GM12878 (cell line): ENCODE results near the gene FBXO42. TPM values are rescaled to one million over a fixed set of nuclear protein-coding genes. Genes with fewer than 3 reads are reported as not detected.
A peak's percentile ranks its signal among the peaks of the same experiment; 100 is the strongest.

Experiments used
- BACH1 ChIP-seq: fragments of 450-650 bp; IDR thresholded peaks from 2 replicates; pipeline ENCODE4 v1.6.1; 2017; ENCODE audit warnings: mild to moderate bottlenecking, borderline replicate concordance
- BMI1 ChIP-seq: fragments of 450-650 bp; IDR thresholded peaks from 2 replicates; pipeline ENCODE4 v1.6.1; 2016; ENCODE audit warnings: mild to moderate bottlenecking, moderate library complexity, borderline replicate concordance
- CEBPZ ChIP-seq: fragments of 150-350 bp; IDR thresholded peaks from 2 replicates; pipeline ENCODE4 v1.6.1; 2016; ENCODE audit warnings: low read depth, low read length
- HDAC6 ChIP-seq: fragments of 200-600 bp; sonication (generic); IDR thresholded peaks from one replicate; pipeline ENCODE4 v1.8.0; 2017; ENCODE audit warnings: antibody characterized with exemption; ENCODE audit not compliant: unreplicated experiment
- HDGF ChIP-seq: fragments of 450-650 bp; IDR thresholded peaks from 2 replicates; pipeline ENCODE4 v1.6.1; 2016; ENCODE audit warnings: antibody characterized with exemption
- MTA2 ChIP-seq: fragments of 450-650 bp; IDR thresholded peaks from 2 replicates; pipeline ENCODE4 v1.6.1; 2016; ENCODE audit warnings: low read depth, mild to moderate bottlenecking, moderate library complexity
- NFIC ChIP-seq: IDR thresholded peaks from 2 replicates; pipeline ENCODE4 v1.6.1; 2012; ENCODE audit warnings: low read depth, mild to moderate bottlenecking, inconsistent platforms, low read length, moderate library complexity
- NFYB ChIP-seq: IDR thresholded peaks from 2 replicates; pipeline ENCODE4 v1.6.1; 2011; ENCODE audit warnings: low read depth, mild to moderate bottlenecking, low read length, improper control_type of control experiment, moderate library complexity; ENCODE audit not compliant: insufficient read depth
- POLR2A ChIP-seq: IDR thresholded peaks from 2 replicates; pipeline ENCODE4 v1.6.1; 2011; ENCODE audit warnings: low read depth, mild to moderate bottlenecking, low read length
- POLR2AphosphoS2 ChIP-seq: IDR thresholded peaks from 2 replicates; pipeline ENCODE4 v1.6.1; 2011; ENCODE audit warnings: low read depth, mild to moderate bottlenecking, low read length, improper control_type of control experiment, moderate library complexity
- RFX5 ChIP-seq: IDR thresholded peaks from 2 replicates; pipeline ENCODE4 v1.6.1; 2011; ENCODE audit warnings: low read depth, low read length, improper control_type of control experiment
- ZNF217 ChIP-seq: fragments of 450-650 bp; IDR thresholded peaks from 2 replicates; pipeline ENCODE4 v1.6.1; 2017; ENCODE audit warnings: antibody characterized with exemption, mild to moderate bottlenecking
- ZNF622 ChIP-seq: fragments of 450-650 bp; IDR thresholded peaks from 2 replicates; pipeline ENCODE4 v1.6.1; 2017; ENCODE audit warnings: mild to moderate bottlenecking, inconsistent platforms
- ZZZ3 ChIP-seq: IDR thresholded peaks from 2 replicates; pipeline ENCODE4 v1.6.1; 2011; ENCODE audit warnings: low read depth; ENCODE audit not compliant: control insufficient read depth, insufficient read length
- polyA plus RNA-seq, 11 experiments: library from polyadenylated mRNA; depleted of rRNA in 4 of 11; unstranded in 6 of 11; stranded (reverse) in 5 of 11; fragments of >200 nt; fragmentation: Nextera tagmentation in 4 of 11; fragmentation: Illumina TruSeq in 1 of 11; extraction: Ambion mirVana in 4 of 11; extraction: Trizol in 1 of 11; gene quantifications; 1 replicate in 1 of 11; 2 replicates in 10 of 11; pipeline versions ENCODE4 v1.2.1 to v1.2.3, GENCODE V29; 2011 to 2016; ENCODE audit warnings: inconsistent platforms in 2 of 11, missing spikeins in 2 of 11, low read depth in 1 of 11
- total RNA-seq, 4 experiments: library from RNA; depleted of rRNA in 3 of 4; stranded (reverse); fragments of >200 nt in 3 of 4; fragmentation: Illumina TruSeq in 1 of 4; extraction: Trizol in 1 of 4; gene quantifications; 2 replicates each; pipeline versions ENCODE4 v1.2.1 to v1.2.3, GENCODE V29; 2013 to 2021
- TF ChIP-seq, protein P1 (sequence below): fragments of 450-650 bp; IDR thresholded peaks from 2 replicates; pipeline ENCODE4 v1.6.1; 2018; ENCODE audit warnings: borderline replicate concordance, mild to moderate bottlenecking; ENCODE audit not compliant: partially characterized antibody
- TF ChIP-seq, protein P2 (sequence below): fragments of 450-650 bp; formaldehyde crosslinking; IDR thresholded peaks from 2 replicates; pipeline ENCODE4 v1.4.0; 2022; ENCODE audit warnings: mild to moderate bottlenecking, moderate library complexity
- TF ChIP-seq, protein P3 (sequence below): fragments of 450-650 bp; IDR thresholded peaks from 2 replicates; pipeline ENCODE4 v1.6.1; 2018; ENCODE audit warnings: mild to moderate bottlenecking, low read depth, moderate library complexity; ENCODE audit not compliant: partially characterized antibody

FBXO42 gene
- total and polyA plus RNA-seq, 10 of the 15 experiments (the other 5 are each of a cell fraction or from before 2014, with no cell fraction given) = 6.1 to 23.8 (median 15.2) TPM

- no peak for TF ChIP-seq CEBPZ
- no peak for TF ChIP-seq POLR2A
- TF ChIP-seq, protein P1, sequence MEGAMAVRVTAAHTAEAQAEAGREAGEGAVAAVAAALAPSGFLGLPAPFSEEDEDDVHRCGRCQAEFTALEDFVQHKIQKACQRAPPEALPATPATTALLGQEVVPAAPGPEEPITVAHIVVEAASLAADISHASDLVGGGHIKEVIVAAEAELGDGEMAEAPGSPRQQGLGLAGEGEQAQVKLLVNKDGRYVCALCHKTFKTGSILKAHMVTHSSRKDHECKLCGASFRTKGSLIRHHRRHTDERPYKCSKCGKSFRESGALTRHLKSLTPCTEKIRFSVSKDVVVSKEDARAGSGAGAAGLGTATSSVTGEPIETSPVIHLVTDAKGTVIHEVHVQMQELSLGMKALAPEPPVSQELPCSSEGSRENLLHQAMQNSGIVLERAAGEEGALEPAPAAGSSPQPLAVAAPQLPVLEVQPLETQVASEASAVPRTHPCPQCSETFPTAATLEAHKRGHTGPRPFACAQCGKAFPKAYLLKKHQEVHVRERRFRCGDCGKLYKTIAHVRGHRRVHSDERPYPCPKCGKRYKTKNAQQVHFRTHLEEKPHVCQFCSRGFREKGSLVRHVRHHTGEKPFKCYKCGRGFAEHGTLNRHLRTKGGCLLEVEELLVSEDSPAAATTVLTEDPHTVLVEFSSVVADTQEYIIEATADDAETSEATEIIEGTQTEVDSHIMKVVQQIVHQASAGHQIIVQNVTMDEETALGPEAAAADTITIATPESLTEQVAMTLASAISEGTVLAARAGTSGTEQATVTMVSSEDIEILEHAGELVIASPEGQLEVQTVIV = no peak
- peak; percentile 35 for TF ChIP-seq MTA2
- no peak for TF ChIP-seq RFX5
- TF ChIP-seq ZZZ3 = no peak
- TF ChIP-seq, protein P2, sequence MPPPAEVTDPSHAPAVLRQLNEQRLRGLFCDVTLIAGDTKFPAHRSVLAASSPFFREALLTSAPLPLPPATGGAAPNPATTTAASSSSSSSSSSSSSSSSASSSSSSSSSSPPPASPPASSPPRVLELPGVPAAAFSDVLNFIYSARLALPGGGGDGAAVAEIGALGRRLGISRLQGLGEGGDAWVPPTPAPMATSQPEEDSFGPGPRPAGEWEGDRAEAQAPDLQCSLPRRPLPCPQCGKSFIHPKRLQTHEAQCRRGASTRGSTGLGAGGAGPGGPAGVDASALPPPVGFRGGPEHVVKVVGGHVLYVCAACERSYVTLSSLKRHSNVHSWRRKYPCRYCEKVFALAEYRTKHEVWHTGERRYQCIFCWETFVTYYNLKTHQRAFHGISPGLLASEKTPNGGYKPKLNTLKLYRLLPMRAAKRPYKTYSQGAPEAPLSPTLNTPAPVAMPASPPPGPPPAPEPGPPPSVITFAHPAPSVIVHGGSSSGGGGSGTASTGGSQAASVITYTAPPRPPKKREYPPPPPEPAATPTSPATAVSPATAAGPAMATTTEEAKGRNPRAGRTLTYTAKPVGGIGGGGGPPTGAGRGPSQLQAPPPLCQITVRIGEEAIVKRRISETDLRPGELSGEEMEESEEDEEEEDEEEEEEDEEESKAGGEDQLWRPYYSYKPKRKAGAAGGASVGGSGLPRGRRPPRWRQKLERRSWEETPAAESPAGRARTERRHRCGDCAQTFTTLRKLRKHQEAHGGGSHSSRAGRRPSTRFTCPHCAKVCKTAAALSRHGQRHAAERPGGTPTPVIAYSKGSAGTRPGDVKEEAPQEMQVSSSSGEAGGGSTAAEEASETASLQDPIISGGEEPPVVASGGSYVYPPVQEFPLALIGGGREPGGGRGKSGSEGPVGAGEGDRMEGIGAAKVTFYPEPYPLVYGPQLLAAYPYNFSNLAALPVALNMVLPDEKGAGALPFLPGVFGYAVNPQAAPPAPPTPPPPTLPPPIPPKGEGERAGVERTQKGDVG (CRISPR knock-in tag) = 0 out of 2 replicates have a peak, but pooled peaks have one; percentile 41
- no peak for TF ChIP-seq POLR2AphosphoS2
- no peak for TF ChIP-seq HDGF
- TF ChIP-seq, protein P3, sequence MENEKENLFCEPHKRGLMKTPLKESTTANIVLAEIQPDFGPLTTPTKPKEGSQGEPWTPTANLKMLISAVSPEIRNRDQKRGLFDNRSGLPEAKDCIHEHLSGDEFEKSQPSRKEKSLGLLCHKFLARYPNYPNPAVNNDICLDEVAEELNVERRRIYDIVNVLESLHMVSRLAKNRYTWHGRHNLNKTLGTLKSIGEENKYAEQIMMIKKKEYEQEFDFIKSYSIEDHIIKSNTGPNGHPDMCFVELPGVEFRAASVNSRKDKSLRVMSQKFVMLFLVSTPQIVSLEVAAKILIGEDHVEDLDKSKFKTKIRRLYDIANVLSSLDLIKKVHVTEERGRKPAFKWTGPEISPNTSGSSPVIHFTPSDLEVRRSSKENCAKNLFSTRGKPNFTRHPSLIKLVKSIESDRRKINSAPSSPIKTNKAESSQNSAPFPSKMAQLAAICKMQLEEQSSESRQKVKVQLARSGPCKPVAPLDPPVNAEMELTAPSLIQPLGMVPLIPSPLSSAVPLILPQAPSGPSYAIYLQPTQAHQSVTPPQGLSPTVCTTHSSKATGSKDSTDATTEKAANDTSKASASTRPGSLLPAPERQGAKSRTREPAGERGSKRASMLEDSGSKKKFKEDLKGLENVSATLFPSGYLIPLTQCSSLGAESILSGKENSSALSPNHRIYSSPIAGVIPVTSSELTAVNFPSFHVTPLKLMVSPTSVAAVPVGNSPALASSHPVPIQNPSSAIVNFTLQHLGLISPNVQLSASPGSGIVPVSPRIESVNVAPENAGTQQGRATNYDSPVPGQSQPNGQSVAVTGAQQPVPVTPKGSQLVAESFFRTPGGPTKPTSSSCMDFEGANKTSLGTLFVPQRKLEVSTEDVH = no peak
- TF ChIP-seq ZNF622 = no peak
- 0 out of 2 replicates have a peak, but pooled peaks have one; percentile 43 for TF ChIP-seq ZNF217
- TF ChIP-seq HDAC6 = no peak
- no peak; the same call in 1 of the 2 replicates for TF ChIP-seq BACH1
- TF ChIP-seq NFIC = peak; percentile 39
- no peak for TF ChIP-seq NFYB
- TF ChIP-seq BMI1 = peak; percentile 18; the same call in 1 of the 2 replicates
These were observed 15.9 kb upstream of the FBXO42 start (continued) for GRCh38 chr1:16367968-16368890.
